Thyroid gland (tissue), 4 donors: ENCODE results near the gene NFAM1.

Experiments used
- CTCF ChIP-seq, 6 experiments: fragments of 200-600 bp in 3 of 6; fragments of 450-650 bp in 3 of 6; sonication (generic) in 3 of 6; IDR thresholded peaks; one replicate each; pipeline ENCODE4 v1.5.1; 2016 to 2019; ENCODE audit warnings: antibody characterized with exemption in 6 of 6, mild to moderate bottlenecking in 2 of 6, inconsistent platforms in 1 of 6, moderate library complexity in 1 of 6
- POLR2A ChIP-seq, 2 donors: fragments of 450-650 bp; IDR thresholded peaks; one replicate each; pipeline ENCODE4 v1.6.1; 2017; ENCODE audit warnings: antibody characterized with exemption in 2 of 2, mild to moderate bottlenecking in 2 of 2, moderate library complexity in 1 of 2

- TF ChIP-seq CTCF (IDR thresholded peaks at IDR 0.05) = no peak
- no peak for TF ChIP-seq POLR2A (IDR thresholded peaks at IDR 0.05)
These were observed 18.2 kb downstream of the NFAM1 start for GRCh38 chr22:42414021-42414420.
